Smooth muscle cell (in vitro differentiated cells): ENCODE data around the gene THAP4. TPM values are rescaled to one million over a fixed set of nuclear protein-coding genes. Genes with fewer than 3 reads are reported as not detected.

Experiments
- DNase-seq: peaks from one replicate; lab custom pipeline; 2025; ENCODE audit not compliant: unreplicated experiment; lab: John Stamatoyannopoulos, UW
- H2AFZ ChIP-seq: fragments of 200-600 bp; sonication (generic); 2 replicates; pipeline ENCODE4 v1.6.0; 2016; ENCODE audit warnings: antibody characterized with exemption, low read depth, mild to moderate bottlenecking
- H3F3A ChIP-seq: fragments of 200-600 bp; sonication (generic); 2 replicates; pipeline ENCODE4 v1.6.0; 2017; ENCODE audit warnings: antibody characterized with exemption, low read depth
- H3K27ac ChIP-seq: fragments of 200-600 bp; sonication (generic); 2 replicates; pipeline ENCODE4 v1.5.1; 2016; ENCODE audit warnings: low read depth, mild to moderate bottlenecking
- H3K27me3 ChIP-seq: fragments of 200-600 bp; sonication (generic); 2 replicates; pipeline ENCODE4 v1.6.1; 2016; ENCODE audit warnings: low read depth, mild to moderate bottlenecking
- H3K36me3 ChIP-seq: fragments of 200-600 bp; sonication (generic); 2 replicates; pipeline ENCODE4 v1.5.1; 2016; ENCODE audit warnings: low read depth
- H3K4me1 ChIP-seq: fragments of 200-600 bp; sonication (generic); 2 replicates; pipeline ENCODE4 v1.5.1; 2016; ENCODE audit warnings: low read depth
- H3K4me2 ChIP-seq: fragments of 200-600 bp; sonication (generic); 2 replicates; pipeline ENCODE4 v1.6.0; 2016; ENCODE audit warnings: mild to moderate bottlenecking
- H3K4me3 ChIP-seq: fragments of 200-600 bp; sonication (generic); 2 replicates; pipeline ENCODE4 v1.5.1; 2016; ENCODE audit warnings: mild to moderate bottlenecking
- H3K79me2 ChIP-seq: fragments of 200-600 bp; sonication (generic); 2 replicates; pipeline ENCODE4 v1.6.0; 2016; ENCODE audit warnings: low read depth, mild to moderate bottlenecking
- H3K9ac ChIP-seq: fragments of 200-600 bp; sonication (generic); 2 replicates; pipeline ENCODE4 v1.6.0; 2016; ENCODE audit warnings: low read depth
- H3K9me3 ChIP-seq: fragments of 200-600 bp; sonication (generic); replicated peaks from 2 replicates; pipeline ENCODE4 v1.5.1; 2016; ENCODE audit warnings: low read depth
- H4K20me1 ChIP-seq: fragments of 200-600 bp; sonication (generic); 2 replicates; pipeline ENCODE4 v1.6.0; 2016; ENCODE audit warnings: low read depth
- CTCF ChIP-seq: fragments of 200-600 bp; sonication (generic); IDR thresholded peaks from 2 replicates; pipeline ENCODE4 v1.5.1; 2017; ENCODE audit warnings: borderline replicate concordance, mild to moderate bottlenecking, antibody characterized with exemption; ENCODE audit not compliant: insufficient read depth, poor library complexity, severe bottlenecking
- WGBS: methylation state at CpG from one replicate; pipeline ENCODE4 v1.1.7; 2016; ENCODE audit warnings: low lambda C conversion rate; 5-methylcytosine and 5-hydroxymethylcytosine counted together
- polyA plus RNA-seq: library from polyadenylated mRNA; unstranded; fragments of >200 nt; fragmentation: Nextera tagmentation; extraction: Ambion mirVana; gene quantifications from 2 replicates; pipeline ENCODE4 v1.2.1, GENCODE V29; 2016
- total RNA-seq: library from RNA; depleted of rRNA; stranded (reverse); fragments of >200 nt; gene quantifications from 2 replicates; pipeline ENCODE4 v1.2.3, GENCODE V29; 2014

THAP4 gene
- total and polyA plus RNA-seq, 2 experiments from 2014 or later: 23.1 to 38.8 TPM

GRCh38 chr2:241645915-241646645 is 9.1 kb upstream of the THAP4 start:
- H3K79me2 ChIP-seq: peaks cover 89% of the 10 kb centered on the region
- H3K4me3 ChIP-seq: no peak overlapping the region
- no peak overlapping the region for H3K4me2 ChIP-seq
- H3K9ac ChIP-seq: no peak overlapping the region
- 90% methylated on average over 14 of the region's 14 CpGs for WGBS
- no peak for DNase-seq
- H2AFZ ChIP-seq: no peak overlapping the region
- no peak overlapping the region for H3K27ac ChIP-seq
- H4K20me1 ChIP-seq: peaks cover 98% of the 10 kb centered on the region
- TF ChIP-seq CTCF: no peak
- H3K27me3 ChIP-seq: no peaks in the 10 kb centered on the region
- no peaks in the 10 kb centered on the region for H3F3A ChIP-seq
- no peaks in the 10 kb centered on the region for H3K9me3 ChIP-seq
- H3K36me3 ChIP-seq: no peaks in the 10 kb centered on the region
- H3K4me1 ChIP-seq: no peaks in the 10 kb centered on the region

DNA sequence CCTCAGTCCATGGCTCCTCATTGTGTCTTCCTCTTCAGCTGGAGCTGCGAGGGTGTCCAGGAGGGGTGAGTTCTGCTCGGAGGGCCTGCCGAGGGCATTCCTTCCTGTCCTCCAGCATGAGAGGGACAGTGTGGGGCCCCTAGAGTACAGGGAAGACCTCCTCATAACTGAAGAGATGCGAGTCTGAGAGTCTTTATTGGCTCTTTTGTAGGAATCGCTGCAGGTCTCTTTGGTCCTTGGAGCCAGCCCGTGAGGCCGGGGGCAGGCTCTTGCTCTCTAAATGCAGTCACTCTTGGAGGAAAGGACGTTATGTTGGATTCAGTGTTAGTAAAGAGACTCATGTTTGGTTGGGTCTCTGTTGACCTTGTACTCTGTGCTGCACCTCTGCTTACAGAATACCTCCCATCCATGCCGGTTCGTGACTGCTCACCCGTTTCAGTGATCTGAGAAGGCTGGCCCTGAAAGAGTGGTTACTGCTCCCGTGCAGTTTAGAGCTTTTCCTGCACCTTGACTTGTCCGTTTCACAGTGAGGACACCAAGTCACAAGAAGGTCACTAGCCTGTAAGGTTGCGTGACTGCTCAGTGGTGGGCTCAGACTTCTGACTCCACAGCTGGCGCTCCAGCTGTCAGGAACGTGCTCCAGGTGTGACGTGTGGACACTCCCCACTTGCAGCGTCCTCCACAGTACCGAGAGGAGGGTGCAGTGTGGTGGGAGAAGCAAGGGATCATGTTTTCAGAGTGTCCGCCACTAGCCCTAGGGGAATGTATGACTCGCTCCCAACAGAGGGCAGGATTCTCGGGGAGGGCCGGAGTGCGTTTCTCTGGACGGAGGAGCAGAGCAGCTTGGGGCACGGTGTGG is 8.3 kb upstream of the THAP4 start:
- no peak overlapping the region for H3K4me3 ChIP-seq
- no peak overlapping the region for H3K4me2 ChIP-seq
- H3K27me3 ChIP-seq: no peaks in the 10 kb centered on the region
- H4K20me1 ChIP-seq: peaks cover 98% of the 10 kb centered on the region
- no peaks in the 10 kb centered on the region for H3K9me3 ChIP-seq
- no peak for DNase-seq
- TF ChIP-seq CTCF: no peak
- WGBS: 85% methylated on average over 26 of the region's 26 CpGs
- H2AFZ ChIP-seq: no peak overlapping the region
- no peak overlapping the region for H3K9ac ChIP-seq
- H3K79me2 ChIP-seq: peaks cover 93% of the 10 kb centered on the region
- no peaks in the 10 kb centered on the region for H3F3A ChIP-seq
- H3K4me1 ChIP-seq: no peaks in the 10 kb centered on the region
- no peaks in the 10 kb centered on the region for H3K36me3 ChIP-seq
- H3K27ac ChIP-seq: no peak overlapping the region

- H3F3A ChIP-seq: no peaks in the 10 kb centered on the region
- peaks cover 8% of the 10 kb centered on the region for H3K4me1 ChIP-seq
- WGBS: 79% methylated on average over 2 of the region's 2 CpGs
- H3K79me2 ChIP-seq: peaks cover 86% of the 10 kb centered on the region
- H2AFZ ChIP-seq: no peak overlapping the region
- no peak for DNase-seq
- H3K9ac ChIP-seq: no peak overlapping the region
- H4K20me1 ChIP-seq: peaks cover 85% of the 10 kb centered on the region
- H3K27ac ChIP-seq: no peak overlapping the region
- TF ChIP-seq CTCF: no peak
- no peaks in the 10 kb centered on the region for H3K9me3 ChIP-seq
- H3K27me3 ChIP-seq: no peaks in the 10 kb centered on the region
- no peak overlapping the region for H3K4me2 ChIP-seq
- H3K4me3 ChIP-seq: no peak overlapping the region
- no peaks in the 10 kb centered on the region for H3K36me3 ChIP-seq
Observed at GRCh38 chr2:241641631-241642030, 4.7 kb upstream of the THAP4 start.
